Activated CD4-positive, alpha-beta memory T cell treated with anti-CD3 and anti-CD28 coated beads, Interleukin-2, amount 10 ng/mL, durations not matched to agents 7 days and 5 days (primary cell): ENCODE data around the gene CDH24. TPM values are rescaled to one million over a fixed set of nuclear protein-coding genes. Genes with fewer than 3 reads are reported as not detected.

ENCODE experiments used
- CTCF ChIA-PET: fragments of 350-600 bp; sonication (Branson Sonifier 250); formaldehyde crosslinking; loops from one replicate; lab custom pipeline; 2021; ENCODE audit warnings: antibody characterized with exemption, inconsistent platforms; lab: Charles Lee
- POLR2A ChIA-PET: fragments of 350-600 bp; sonication (Branson Sonifier 250); formaldehyde crosslinking; loops from one replicate; lab custom pipeline; 2021; ENCODE audit warnings: antibody characterized with exemption; lab: Charles Lee
- DNase-seq: peaks from one replicate; pipeline ENCODE4 v3.0.0-alpha.2; 2020
- H3K27ac Mint-ChIP-seq: one replicate; pipeline ENCODE4 v1.8.0; 2021; ENCODE audit warnings: mild to moderate bottlenecking, mixed read lengths
- H3K27me3 Mint-ChIP-seq: one replicate; pipeline ENCODE4 v1.8.0; 2021; ENCODE audit warnings: mixed read lengths
- H3K36me3 Mint-ChIP-seq: one replicate; pipeline ENCODE4 v1.8.0; 2021; ENCODE audit warnings: low read depth, mixed read lengths
- H3K4me1 Mint-ChIP-seq: one replicate; pipeline ENCODE4 v1.8.0; 2021; ENCODE audit warnings: mixed read lengths
- H3K4me3 Mint-ChIP-seq: one replicate; pipeline ENCODE4 v1.8.0; 2021; ENCODE audit warnings: mild to moderate bottlenecking, mixed read lengths
- H3K9me3 Mint-ChIP-seq: one replicate; pipeline ENCODE4 v1.8.0; 2021; ENCODE audit warnings: mixed read lengths
- total RNA-seq, 2 experiments: library from RNA; stranded (reverse); gene quantifications; one replicate each; pipeline ENCODE4 v1.2.3, GENCODE V29; 2021

CDH24 gene
- total RNA-seq, 2 experiments from 2014 or later, result 1.6 to 2.0 TPM

- ChIA-PET POLR2A (interaction anchor here (0.6 to 3.6 kb wide), 35 partner anchors 9 to 537 kb away, joined by 3 to 37 read pairs (median 5); partner anchors contain the start of genes AJUBA, CDH24, HAUS4 and HOMEZ), CTCF (interaction anchor here (0.7 to 3.1 kb wide), 27 partner anchors 9 to 1639 kb away, joined by 3 to 40 read pairs (median 4); partner anchors contain the start of genes CDH24, CHD8, HAUS4 and HOMEZ)
- no peaks in the 10 kb centered on the region for H3K9me3 Mint-ChIP-seq
- peaks cover 41% of the 10 kb centered on the region for H3K36me3 Mint-ChIP-seq
- no peaks in the 10 kb centered on the region for H3K27me3 Mint-ChIP-seq
- H3K4me3 Mint-ChIP-seq, result no peak within 1 kb of the TSS
- H3K27ac Mint-ChIP-seq, result no peak within 1 kb of the TSS
- peaks cover 36% of the 10 kb centered on the region for H3K4me1 Mint-ChIP-seq
- DNase-seq, result peak; percentile 100
Measured at GRCh38 chr14:23095196-23096108, 38.1 kb upstream of the CDH24 start, which contains the start of gene C14orf119. C14orf119 (plus strand) TSS chr14:23095505; CDS start chr14:23097659, 2,154 bp downstream.

GRCh38 chr14:23094666-23095195 is 37.4 kb upstream of the CDH24 start, which contains the start of gene ACIN1:
ACIN1 (minus strand) TSS chr14:23095136; CDS start chr14:23095112, 24 bp downstream.
- H3K9me3 Mint-ChIP-seq, result no peaks in the 10 kb centered on the region
- ChIA-PET CTCF (interaction anchor here (0.5 to 3.1 kb wide), 27 partner anchors 9 to 1639 kb away, joined by 3 to 40 read pairs (median 4); partner anchors contain the start of genes CDH24, CHD8, HAUS4 and HOMEZ), POLR2A (interaction anchor here (0.6 to 3.6 kb wide), 34 partner anchors 9 to 536 kb away, joined by 3 to 37 read pairs (median 5); partner anchors contain the start of genes AJUBA, CDH24, HAUS4 and HOMEZ)
- DNase-seq, result peak; percentile 75
- H3K27me3 Mint-ChIP-seq, result no peaks in the 10 kb centered on the region
- no peak within 1 kb of the TSS for H3K4me3 Mint-ChIP-seq
- H3K27ac Mint-ChIP-seq, result no peak within 1 kb of the TSS
- peaks cover 37% of the 10 kb centered on the region for H3K4me1 Mint-ChIP-seq
- H3K36me3 Mint-ChIP-seq, result peaks cover 49% of the 10 kb centered on the region

GRCh38 chr14:23093991-23094665 is 36.8 kb upstream of the CDH24 start:
- Mint-ChIP-seq H3K27me3 (no peaks in the 10 kb centered on the region), H3K27ac (no peak overlapping the region), H3K4me1 (peaks cover 37% of the 10 kb centered on the region), H3K36me3 (peaks cover 52% of the 10 kb centered on the region), H3K4me3 (no peak overlapping the region), H3K9me3 (no peaks in the 10 kb centered on the region)
- ChIA-PET CTCF (interaction anchor here (0.5 to 3.1 kb wide), 22 partner anchors 8 to 1242 kb away, joined by 3 to 40 read pairs (median 5); partner anchors contain the start of genes CDH24, HAUS4, HOMEZ and OXA1L), POLR2A (interaction anchor here (1.0 to 3.6 kb wide), 24 partner anchors 10 to 227 kb away, joined by 3 to 37 read pairs (median 6); partner anchors contain the start of genes AJUBA, CDH24, HOMEZ and LRP10)
- DNase-seq, result no peak

GRCh38 chr14:23093526-23093925 is 36.2 kb upstream of the CDH24 start:
- Mint-ChIP-seq H3K4me3 (no peak overlapping the region), H3K27ac (no peak overlapping the region), H3K36me3 (peaks cover 53% of the 10 kb centered on the region), H3K9me3 (no peaks in the 10 kb centered on the region), H3K4me1 (peaks cover 37% of the 10 kb centered on the region), H3K27me3 (no peaks in the 10 kb centered on the region)
- POLR2A ChIA-PET, result interaction anchor here (1.8 to 3.6 kb wide), 5 partner anchors 17 to 209 kb away, joined by 6 to 37 read pairs (median 14); partner anchors contain the start of gene PPP1R3E
- CTCF ChIA-PET, result interaction anchor here (0.5 to 3.1 kb wide), 5 partner anchors 12 to 27 kb away, joined by 5 to 40 read pairs (median 38); no protein-coding TSS in a partner anchor
- DNase-seq, result no peak

GRCh38 chr14:23093104-23093503 is 35.8 kb upstream of the CDH24 start:
- ChIA-PET POLR2A (interaction anchor here (1.7 kb wide), 1 partner anchor 16 kb away, joined by 4 read pairs; no protein-coding TSS in a partner anchor), CTCF (interaction anchor here (1.0 to 4.4 kb wide), 6 partner anchors 11 to 107 kb away, joined by 3 to 28 read pairs (median 4); partner anchors contain the start of gene CDH24)
- H3K4me1 Mint-ChIP-seq, result peaks cover 37% of the 10 kb centered on the region
- no peaks in the 10 kb centered on the region for H3K27me3 Mint-ChIP-seq
- H3K4me3 Mint-ChIP-seq, result no peak overlapping the region
- no peaks in the 10 kb centered on the region for H3K9me3 Mint-ChIP-seq
- DNase-seq, result no peak
- no peak overlapping the region for H3K27ac Mint-ChIP-seq
- H3K36me3 Mint-ChIP-seq, result peaks cover 53% of the 10 kb centered on the region

GRCh38 chr14:23091294-23092225 is 34.2 kb upstream of the CDH24 start:
- no peak for DNase-seq
- ChIA-PET POLR2A (interaction anchor here (0.6 to 1.7 kb wide), 3 partner anchors 14 to 376 kb away, joined by 3 to 4 read pairs (median 4); no protein-coding TSS in a partner anchor), CTCF (interaction anchor here (1.4 to 4.4 kb wide), 6 partner anchors 15 to 34 kb away, joined by 3 to 28 read pairs (median 4); partner anchors contain the start of gene CDH24)
- peaks cover 54% of the 10 kb centered on the region for H3K36me3 Mint-ChIP-seq
- no peaks in the 10 kb centered on the region for H3K27me3 Mint-ChIP-seq
- peaks cover 30% of the 10 kb centered on the region for H3K4me1 Mint-ChIP-seq
- no peaks in the 10 kb centered on the region for H3K9me3 Mint-ChIP-seq
- H3K4me3 Mint-ChIP-seq, result no peak overlapping the region
- no peak overlapping the region for H3K27ac Mint-ChIP-seq

GRCh38 chr14:23090254-23090636 is 32.9 kb upstream of the CDH24 start:
- no peak overlapping the region for H3K4me3 Mint-ChIP-seq
- DNase-seq, result no peak
- H3K9me3 Mint-ChIP-seq, result no peaks in the 10 kb centered on the region
- peaks cover 62% of the 10 kb centered on the region for H3K36me3 Mint-ChIP-seq
- ChIA-PET CTCF (interaction anchor here (0.9 to 4.4 kb wide), 5 partner anchors 14 to 31 kb away, joined by 3 to 28 read pairs (median 3); no protein-coding TSS in a partner anchor), POLR2A (interaction anchor here (0.7 kb wide), 1 partner anchor 19 kb away, joined by 3 read pairs; no protein-coding TSS in a partner anchor)
- H3K27ac Mint-ChIP-seq, result no peak overlapping the region
- H3K4me1 Mint-ChIP-seq, result peaks cover 37% of the 10 kb centered on the region
- H3K27me3 Mint-ChIP-seq, result no peaks in the 10 kb centered on the region

- POLR2A ChIA-PET, result interaction anchor here (0.7 kb wide), 1 partner anchor 18 kb away, joined by 3 read pairs; no protein-coding TSS in a partner anchor
Measured at GRCh38 chr14:23089498-23090253, 32.4 kb upstream of the CDH24 start.

GRCh38 chr14:23086565-23086964 is 29.2 kb upstream of the CDH24 start:
- H3K27me3 Mint-ChIP-seq, result no peaks in the 10 kb centered on the region
- no peaks in the 10 kb centered on the region for H3K9me3 Mint-ChIP-seq
- peaks cover 21% of the 10 kb centered on the region for H3K4me1 Mint-ChIP-seq
- no peak overlapping the region for H3K27ac Mint-ChIP-seq
- ChIA-PET POLR2A (interaction anchor here (1.0 to 1.6 kb wide), 2 partner anchors 9 to 10 kb away, joined by 3 to 7 read pairs; partner anchors contain the start of genes ACIN1 and C14orf119), CTCF (interaction anchor here (1.2 to 2.4 kb wide), 4 partner anchors 8 to 34 kb away, joined by 4 to 10 read pairs (median 8); partner anchors contain the start of genes ACIN1 and C14orf119)
- DNase-seq, result no peak
- H3K4me3 Mint-ChIP-seq, result no peak overlapping the region
- peaks cover 60% of the 10 kb centered on the region for H3K36me3 Mint-ChIP-seq

More at GRCh38 chr14:23089498-23090253, 32.4 kb upstream of the CDH24 start:
- no peak for DNase-seq
- no peaks in the 10 kb centered on the region for H3K9me3 Mint-ChIP-seq
- peaks cover 39% of the 10 kb centered on the region for H3K4me1 Mint-ChIP-seq
- no peak overlapping the region for H3K4me3 Mint-ChIP-seq
- H3K27me3 Mint-ChIP-seq, result no peaks in the 10 kb centered on the region
- peaks cover 64% of the 10 kb centered on the region for H3K36me3 Mint-ChIP-seq
- CTCF ChIA-PET, result interaction anchor here (0.9 to 4.4 kb wide), 5 partner anchors 13 to 32 kb away, joined by 3 to 28 read pairs (median 3); no protein-coding TSS in a partner anchor
- no peak overlapping the region for H3K27ac Mint-ChIP-seq

- Mint-ChIP-seq H3K9me3 (no peaks in the 10 kb centered on the region), H3K36me3 (peaks cover 69% of the 10 kb centered on the region), H3K4me3 (no peak overlapping the region), H3K4me1 (peaks cover 19% of the 10 kb centered on the region), H3K27me3 (no peaks in the 10 kb centered on the region), H3K27ac (no peak overlapping the region)
- DNase-seq, result no peak
- POLR2A ChIA-PET, result interaction anchor here (1.0 to 2.0 kb wide), 4 partner anchors 8 to 35 kb away, joined by 3 to 7 read pairs (median 5); partner anchors contain the start of genes ACIN1 and C14orf119
- CTCF ChIA-PET, result interaction anchor here (1.2 to 2.4 kb wide), 4 partner anchors 8 to 35 kb away, joined by 4 to 10 read pairs (median 8); partner anchors contain the start of genes ACIN1 and C14orf119
Measured at GRCh38 chr14:23085458-23085857, 28.1 kb upstream of the CDH24 start.
